Loucy (cell line): Measurements from ENCODE around the gene SYNRG.

Source experiments
- H2AFZ ChIP-seq: fragments of 200-600 bp; sonication (generic); 2 replicates; pipeline ENCODE4 v1.6.0; 2016; ENCODE audit warnings: antibody characterized with exemption, mild to moderate bottlenecking, low read length, moderate library complexity
- H3F3A ChIP-seq: fragments of 200-600 bp; 2 replicates; pipeline ENCODE4 v1.6.0; 2016; ENCODE audit warnings: antibody characterized with exemption, low read depth, mild to moderate bottlenecking
- H3K27me3 ChIP-seq: fragments of 200-600 bp; sonication (generic); 2 replicates; pipeline ENCODE4 v1.6.1; 2014; ENCODE audit warnings: low read length, mild to moderate bottlenecking; ENCODE audit not compliant: insufficient read depth, poor library complexity, severe bottlenecking
- H3K36me3 ChIP-seq: fragments of 200-600 bp; sonication (generic); 2 replicates; pipeline ENCODE4 v1.6.1; 2016; ENCODE audit warnings: low read length; ENCODE audit not compliant: insufficient read depth
- H3K4me1 ChIP-seq: fragments of 200-600 bp; sonication (generic); 2 replicates; pipeline ENCODE4 v1.5.1; 2014; ENCODE audit warnings: low read length, mild to moderate bottlenecking; ENCODE audit not compliant: insufficient read depth, poor library complexity, severe bottlenecking
- H3K4me2 ChIP-seq: fragments of 200-600 bp; sonication (generic); 2 replicates; pipeline ENCODE4 v1.6.0; 2014; ENCODE audit warnings: antibody characterized with exemption, low read length, low read depth, mild to moderate bottlenecking; ENCODE audit not compliant: poor library complexity, severe bottlenecking
- H3K4me3 ChIP-seq: fragments of 200-600 bp; sonication (generic); 2 replicates; pipeline ENCODE4 v1.5.1; 2014; ENCODE audit warnings: low read length, mild to moderate bottlenecking, mixed read lengths; ENCODE audit not compliant: poor library complexity, severe bottlenecking
- H3K79me2 ChIP-seq: fragments of 200-600 bp; sonication (generic); 2 replicates; pipeline ENCODE4 v1.6.1; 2014; ENCODE audit warnings: low read length; ENCODE audit not compliant: insufficient read depth
- H3K9ac ChIP-seq: fragments of 200-600 bp; sonication (generic); 2 replicates; pipeline ENCODE4 v1.6.0; 2014; ENCODE audit warnings: mild to moderate bottlenecking, low read depth, low read length, moderate library complexity; ENCODE audit not compliant: poor library complexity, severe bottlenecking
- H3K9me2 ChIP-seq: fragments of 200-600 bp; sonication (generic); replicated peaks from 2 replicates; pipeline ENCODE4 v1.6.1; 2016; ENCODE audit warnings: low read depth, low read length, mixed read lengths
- H3K9me3 ChIP-seq: fragments of 200-600 bp; sonication (generic); 2 replicates; pipeline ENCODE4 v1.6.1; 2014; ENCODE audit warnings: mild to moderate bottlenecking, antibody characterized with exemption, low read length, low read depth; ENCODE audit not compliant: insufficient read depth
- H4K20me1 ChIP-seq: fragments of 200-600 bp; sonication (generic); 2 replicates; pipeline ENCODE4 v1.6.0; 2014; ENCODE audit warnings: antibody characterized with exemption, low read length, mild to moderate bottlenecking; ENCODE audit not compliant: insufficient read depth, poor library complexity, severe bottlenecking
- CTCF ChIP-seq: fragments of 200-600 bp; sonication (generic); conservative IDR thresholded peaks from 2 replicates; pipeline ENCODE4 v1.5.1; 2014; ENCODE audit warnings: mild to moderate bottlenecking, antibody characterized with exemption, low read length
- EZH2phosphoT487 ChIP-seq: fragments of 200-600 bp; IDR thresholded peaks from 2 replicates; pipeline ENCODE4 v1.6.1; 2018; ENCODE audit warnings: antibody characterized with exemption, mild to moderate bottlenecking, moderate library complexity, borderline replicate concordance

SYNRG gene

GRCh38 chr17:37574427-37574826 is 34.8 kb downstream of the SYNRG start:
- Histone ChIP-seq H3K9me2 (no peaks in the 10 kb centered on the region), H3K4me3 (no peak overlapping the region), H3K9ac (no peak overlapping the region), H3K27me3 (no peaks in the 10 kb centered on the region), H4K20me1 (no peaks in the 10 kb centered on the region), H3K4me1 (no peaks in the 10 kb centered on the region), H3K9me3 (no peaks in the 10 kb centered on the region), H3K36me3 (peaks cover 83% of the 10 kb centered on the region), H2AFZ (no peak overlapping the region), H3K79me2 (peaks cover 3% of the 10 kb centered on the region; the same call in 1 of the 2 replicates), H3K4me2 (no peak overlapping the region), H3F3A (no peaks in the 10 kb centered on the region)
- TF ChIP-seq EZH2phosphoT487 (no peak), CTCF (no peak)

GRCh38 chr17:37571674-37572073 is 37.5 kb downstream of the SYNRG start:
- no peaks in the 10 kb centered on the region for H4K20me1 ChIP-seq
- H3F3A ChIP-seq: no peaks in the 10 kb centered on the region
- no peak overlapping the region for H3K9ac ChIP-seq
- H2AFZ ChIP-seq: no peak overlapping the region
- no peaks in the 10 kb centered on the region for H3K27me3 ChIP-seq
- peaks cover 90% of the 10 kb centered on the region for H3K36me3 ChIP-seq
- H3K9me3 ChIP-seq: no peaks in the 10 kb centered on the region
- H3K4me3 ChIP-seq: no peak overlapping the region
- no peak overlapping the region for H3K4me2 ChIP-seq
- H3K9me2 ChIP-seq: no peaks in the 10 kb centered on the region
- no peaks in the 10 kb centered on the region for H3K4me1 ChIP-seq
- no peak for TF ChIP-seq CTCF
- no peak for TF ChIP-seq EZH2phosphoT487
- peaks cover 3% of the 10 kb centered on the region; the same call in 1 of the 2 replicates for H3K79me2 ChIP-seq

DNA sequence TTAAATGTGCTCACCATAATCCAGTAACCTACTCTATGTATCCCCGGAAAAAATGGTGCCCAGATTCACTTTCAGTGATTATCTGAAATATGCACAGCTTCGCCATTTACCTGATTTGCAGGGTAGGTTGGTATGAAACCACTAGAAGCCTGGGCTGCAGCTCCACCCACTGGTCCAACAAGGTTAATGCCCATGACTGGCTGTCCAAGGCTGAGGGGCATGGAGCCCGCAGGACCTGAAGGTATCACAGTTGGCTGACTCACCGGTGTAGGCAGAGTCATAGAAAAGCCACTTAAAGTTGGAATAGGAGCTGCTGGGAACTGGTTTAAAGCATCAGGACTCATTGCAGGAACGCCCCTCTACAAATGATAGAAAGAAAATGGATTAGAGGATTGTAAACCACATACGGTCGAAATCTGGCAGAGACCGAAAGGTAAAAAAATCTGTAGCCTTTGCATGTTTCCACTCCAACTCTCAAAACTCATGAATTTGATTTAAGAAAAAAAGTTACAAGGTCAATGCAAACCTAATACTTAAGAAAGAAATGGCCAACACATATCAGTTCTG is 38.6 kb downstream of the SYNRG start:
- Histone ChIP-seq H3K79me2 (peaks cover 3% of the 10 kb centered on the region; the same call in 1 of the 2 replicates), H3K4me2 (no peak overlapping the region), H3K4me3 (no peak overlapping the region), H3F3A (no peaks in the 10 kb centered on the region), H2AFZ (no peak overlapping the region), H3K9me2 (no peaks in the 10 kb centered on the region), H4K20me1 (no peaks in the 10 kb centered on the region), H3K9me3 (no peaks in the 10 kb centered on the region), H3K4me1 (no peaks in the 10 kb centered on the region), H3K36me3 (peaks cover 86% of the 10 kb centered on the region), H3K9ac (no peak overlapping the region), H3K27me3 (no peaks in the 10 kb centered on the region)
- no peak for TF ChIP-seq EZH2phosphoT487
- peak; percentile 84 for TF ChIP-seq CTCF
